Kidney (tissue), 14 donors: ENCODE results near the gene CDX2. TPM values are rescaled to one million over a fixed set of nuclear protein-coding genes. Genes with fewer than 3 reads are reported as not detected.

ENCODE experiments used
- DNase-seq, 5 donors: peaks; one replicate each; pipeline ENCODE4 v3.0.0-alpha.2; 2013 to 2020
- FAIRE-seq: peaks from 2 replicates; lab custom pipeline; 2012; peaks lifted over from hg19 to GRCh38; lab: Jason Lieb, UNC
- H3K27ac ChIP-seq, 2 donors: one replicate each; pipeline ENCODE4 v1.7.0; 2013; ENCODE audit warnings: low read depth in 2 of 2, low read length in 2 of 2, inconsistent platforms in 1 of 2
- H3K27me3 ChIP-seq: one replicate; pipeline ENCODE4 v1.7.1; 2013; ENCODE audit warnings: low read length, inconsistent platforms; ENCODE audit not compliant: control insufficient read depth, insufficient read depth
- H3K36me3 ChIP-seq, 3 donors: one replicate each; pipeline versions ENCODE4 v1.7.0 to v1.7.1; 2013; ENCODE audit warnings: low read length in 3 of 3, control low read depth in 1 of 3, inconsistent platforms in 1 of 3; ENCODE audit not compliant: insufficient read depth in 3 of 3, control insufficient read depth in 2 of 3
- H3K4me1 ChIP-seq, 3 donors: one replicate each; pipeline versions ENCODE4 v1.7.0 to v1.7.1; 2013; ENCODE audit warnings: low read length in 3 of 3, inconsistent platforms in 1 of 3, low read depth in 1 of 3; ENCODE audit not compliant: control insufficient read depth in 2 of 3, insufficient read depth in 2 of 3
- H3K4me3 ChIP-seq, 3 donors: one replicate each; pipeline versions ENCODE4 v1.7.0 to v1.8.1; 2013; ENCODE audit warnings: low read length in 3 of 3, control low read depth in 1 of 3, inconsistent platforms in 1 of 3
- H3K9ac ChIP-seq, 3 donors: one replicate each; pipeline versions ENCODE4 v1.7.0 to v1.7.1; 2013; ENCODE audit warnings: low read length in 3 of 3, control low read depth in 1 of 3, inconsistent platforms in 1 of 3
- H3K9me3 ChIP-seq, 3 donors: one replicate each; pipeline versions ENCODE4 v1.7.0 to v1.7.1; 2013; ENCODE audit warnings: low read length in 3 of 3, control low read depth in 1 of 3, inconsistent platforms in 1 of 3; ENCODE audit not compliant: control insufficient read depth in 2 of 3, insufficient read depth in 1 of 3
- CTCF ChIP-seq: IDR thresholded peaks from 3 replicates; pipeline ENCODE4 v1.5.1; 2012; ENCODE audit warnings: mild to moderate bottlenecking, moderate library complexity, borderline replicate concordance; ENCODE audit not compliant: insufficient read depth; ENCODE audit errors: extremely low read depth
- intact Hi-C: fragments of 100-400 bp; cut with DNase I; formaldehyde crosslinking; loops from one replicate; pipeline ENCODE4 v1.11.1; 2022
- polyA plus RNA-seq: library from polyadenylated mRNA; stranded (reverse); fragments of 350-450 nt; fragmentation: Illumina TruSeq; extraction: RNeasy Lipid Tissue Mini Kit (QIAGEN cat#74804); gene quantifications from one replicate; pipeline ENCODE4 v1.2.3, GENCODE V29; 2014; ENCODE audit warnings: low read depth, low replicate concordance; ENCODE audit not compliant: insufficient read depth
- total RNA-seq: library from RNA; stranded (reverse); fragmentation: NEBNext Ultra II Directional; extraction: Animal tissue kit (Norgen Biotek cat#: 25700); gene quantifications from one replicate; pipeline ENCODE4 v1.2.1, GENCODE V29; 2021
- donor health status: control.
- donor health status: control.
- donor health status: control.
- donor health status: control.
- donor health status: control.
- donor health status: DM: yes; HTN: yes; CAD: no.
- donor health status: Normal renal cell carcinoma (clear cell type).

The CDX2 gene
- total and polyA plus RNA-seq, 2 donors from 2014 or later, result not detected

GRCh38 chr13:27979001-27979643 is 10.0 kb upstream of the CDX2 start:
- Histone ChIP-seq H3K36me3 (no peaks in the 10 kb centered on the region), H3K9me3 (no peaks in the 10 kb centered on the region), H3K4me3 (no peak overlapping the region), H3K9ac (no peak overlapping the region), H3K4me1 (peaks cover 0 to 2% (median 0%) of the 10 kb centered on the region in 3 donors), H3K27ac (no peak overlapping the region), H3K27me3 (peaks cover 71% of the 10 kb centered on the region)
- intact Hi-C loops, result no loop called here
- TF ChIP-seq CTCF, result no peak
- DNase-seq (no peak), FAIRE-seq (no peak)

- FAIRE-seq (no peak), DNase-seq (no peak)
- intact Hi-C loops, result no loop called here
- no peaks in the 10 kb centered on the region for H3K36me3 ChIP-seq
- no peak overlapping the region for H3K9ac ChIP-seq
- H3K4me3 ChIP-seq, result no peak overlapping the region
- peaks cover 0 to 2% (median 0%) of the 10 kb centered on the region in 3 donors for H3K4me1 ChIP-seq
- no peak overlapping the region for H3K27ac ChIP-seq
- TF ChIP-seq CTCF, result no peak
- peaks cover 72% of the 10 kb centered on the region for H3K27me3 ChIP-seq
- H3K9me3 ChIP-seq, result no peaks in the 10 kb centered on the region
These were observed 9.3 kb upstream of the CDX2 start for GRCh38 chr13:27978301-27978968.

- TF ChIP-seq CTCF, result no peak
- intact Hi-C loops, result no loop called here
- peaks cover 0 to 2% (median 0%) of the 10 kb centered on the region in 3 donors for H3K4me1 ChIP-seq
- DNase-seq (no peak), FAIRE-seq (no peak)
- no peak overlapping the region for H3K27ac ChIP-seq
- H3K9ac ChIP-seq, result no peak overlapping the region
- H3K36me3 ChIP-seq, result no peaks in the 10 kb centered on the region
- H3K4me3 ChIP-seq, result no peak overlapping the region
- H3K9me3 ChIP-seq, result no peaks in the 10 kb centered on the region
- peaks cover 68% of the 10 kb centered on the region for H3K27me3 ChIP-seq
These were observed 8.6 kb upstream of the CDX2 start for GRCh38 chr13:27977476-27978300.
